NCI-H128 (cell line): ENCODE measurements around the gene SMIM10L2A.
"Not testable (repeated sequence)": the region's sequence is repeated elsewhere in the genome, so short reads cannot be mapped to it uniquely, and the experiment has no call there.

ENCODE experiments used
- DNase-seq: peaks from one replicate; lab custom pipeline; 2025; ENCODE audit not compliant: unreplicated experiment; lab: John Stamatoyannopoulos, UW

The SMIM10L2A gene

GRCh38 chrX:135422810-135423168, 1.0 kb downstream of the SMIM10L2A start:
- not testable (repeated sequence) for DNase-seq

DNA sequence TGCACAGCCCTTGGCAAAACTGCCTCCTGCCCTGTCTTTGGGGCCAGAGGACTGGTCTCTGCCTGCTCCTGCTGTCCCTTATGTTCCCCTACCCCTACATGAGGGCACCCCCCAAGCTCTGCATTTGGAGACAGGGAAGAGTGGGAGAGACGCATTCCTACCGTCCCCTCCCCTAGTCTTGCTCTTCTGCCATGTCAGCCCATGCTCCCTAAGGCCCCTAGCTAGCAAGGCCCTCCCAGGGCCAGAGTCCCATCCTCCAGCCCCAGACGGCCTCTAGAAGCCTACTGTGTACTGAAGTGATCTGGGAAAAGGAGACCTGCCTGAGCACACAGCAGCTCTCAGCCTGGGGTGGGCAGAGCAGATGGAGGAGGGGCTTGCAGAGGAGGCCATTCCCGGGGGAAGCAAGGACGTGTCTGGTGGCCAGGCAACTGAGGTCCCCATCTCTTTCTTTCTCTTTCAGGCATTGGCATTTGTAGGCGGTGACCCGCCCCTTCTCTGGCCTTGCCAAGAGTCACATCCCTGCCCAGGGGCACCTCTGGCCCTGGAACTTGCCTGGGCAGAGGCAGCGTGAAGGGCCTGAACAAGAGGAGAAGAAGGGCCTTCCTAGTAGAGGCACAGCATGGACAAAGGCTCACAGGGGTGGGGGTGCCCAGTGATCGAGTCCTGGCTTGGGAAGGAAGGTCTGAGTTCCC, 1.6 kb downstream of the SMIM10L2A start:
- not testable (repeated sequence) for DNase-seq

DNA sequence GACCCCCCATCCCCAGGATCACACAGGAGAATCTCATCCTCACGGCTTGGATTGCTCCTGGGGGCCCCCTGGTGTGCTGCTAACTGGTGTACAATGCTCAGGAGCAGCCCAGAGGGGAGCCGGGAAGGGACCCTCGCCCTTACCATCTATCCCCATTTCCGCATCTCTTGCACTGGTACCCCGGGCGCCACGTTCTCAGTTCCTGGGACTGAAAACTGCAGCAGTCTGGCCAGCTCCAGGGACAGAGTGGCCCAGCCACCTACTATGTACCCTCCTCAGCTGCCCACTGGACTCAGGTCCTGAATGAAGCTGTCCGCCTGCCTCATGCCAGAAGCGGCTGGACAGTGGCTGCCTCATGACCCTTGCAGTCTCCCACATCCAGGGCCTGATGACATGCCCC, 2.7 kb downstream of the SMIM10L2A start:
- no peak for DNase-seq

DNA sequence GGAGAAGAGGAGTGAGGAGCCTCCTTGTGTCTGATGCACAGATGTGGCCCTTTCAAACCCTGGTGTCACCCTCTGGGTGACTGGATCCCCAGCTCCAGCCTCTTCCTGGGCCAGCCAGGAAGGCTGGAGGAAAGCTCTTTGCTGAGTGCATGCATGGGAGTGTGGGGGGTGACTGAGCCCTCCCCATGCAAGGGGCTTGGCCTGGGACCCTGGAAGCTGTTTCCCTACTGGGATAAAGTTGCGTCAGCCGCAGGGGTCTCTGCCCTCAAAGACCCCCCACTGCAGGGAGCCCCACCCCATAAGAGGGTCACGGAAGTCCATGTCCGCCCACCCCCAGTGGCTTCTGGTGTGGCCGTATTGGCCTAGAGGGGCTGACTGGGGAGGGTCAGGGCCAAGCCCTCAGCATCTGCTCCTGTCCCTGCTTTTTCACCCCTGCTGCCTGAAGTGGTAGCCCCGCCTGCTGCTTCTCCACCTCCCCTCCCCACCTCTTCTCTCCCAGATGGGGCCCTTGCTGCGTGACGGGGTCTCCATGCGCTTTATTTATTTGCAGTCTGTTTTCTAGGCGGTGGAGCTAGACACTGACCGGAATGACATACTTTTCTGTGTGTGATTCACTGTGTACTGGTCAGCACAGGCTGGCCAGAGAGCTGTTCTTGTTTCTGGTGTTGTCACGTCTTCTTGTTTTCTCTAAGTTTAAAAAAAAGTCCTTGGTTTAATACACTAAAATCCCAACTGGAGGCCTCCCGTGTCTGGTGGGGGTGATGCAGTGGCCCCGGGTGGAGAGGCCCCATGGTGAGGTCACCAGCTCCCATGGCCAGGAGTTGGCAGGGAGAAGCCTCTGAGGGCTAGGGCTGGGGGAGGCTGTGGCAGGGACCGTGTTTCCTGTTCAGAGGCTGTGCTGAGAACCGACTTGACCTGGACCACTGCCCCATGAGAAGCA, 3.6 kb downstream of the SMIM10L2A start:
- no peak for DNase-seq

DNA sequence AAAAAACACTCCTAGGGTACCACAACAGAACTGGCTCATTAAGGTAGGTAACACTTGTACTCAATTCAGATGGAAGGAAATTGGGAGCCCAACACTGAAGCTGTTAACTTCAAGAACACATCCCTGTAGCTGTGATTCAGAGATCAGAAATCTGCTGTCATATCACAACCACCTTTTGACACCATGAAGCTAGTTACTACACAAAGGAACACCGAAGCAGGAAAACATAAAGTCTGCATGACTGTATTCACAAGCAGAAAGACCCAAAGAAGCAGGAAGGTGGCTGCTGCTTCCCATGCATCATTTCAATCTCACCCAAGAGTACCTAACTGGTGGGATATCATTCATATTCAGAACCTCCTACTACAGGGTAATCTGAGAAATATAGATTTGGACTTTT, 7.7 kb downstream of the SMIM10L2A start:
- DNase-seq: no peak

- DNase-seq: no peak
These were observed 10.1 kb downstream of the SMIM10L2A start for GRCh38 chrX:135431886-135432285.

DNA sequence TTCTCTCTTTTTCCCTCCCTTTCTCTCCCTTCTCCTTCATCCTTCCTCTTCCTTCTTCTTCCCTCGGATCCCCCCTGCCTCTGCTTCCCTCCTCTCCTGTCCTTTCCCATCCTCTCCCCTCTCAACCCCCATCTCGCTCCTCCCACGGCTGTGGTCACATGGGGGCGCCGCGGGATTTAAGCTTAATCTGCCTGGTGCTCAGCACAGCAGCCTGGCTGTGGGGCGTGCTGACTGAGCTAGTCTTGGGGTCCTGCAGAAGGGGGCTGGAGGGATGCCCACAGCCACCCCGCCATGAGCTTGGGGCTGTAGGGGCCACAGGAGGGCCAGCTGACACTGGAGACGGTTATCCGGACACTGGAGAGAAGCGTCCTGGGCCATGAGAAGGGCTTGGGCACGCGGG, 10.7 kb downstream of the SMIM10L2A start:
- no peak for DNase-seq

GRCh38 chrX:135432881-135433521, 11.3 kb downstream of the SMIM10L2A start:
- no peak for DNase-seq

GRCh38 chrX:135433531-135434257, 11.9 kb downstream of the SMIM10L2A start:
- no peak for DNase-seq

GRCh38 chrX:135434258-135435138, 12.8 kb downstream of the SMIM10L2A start:
- no peak for DNase-seq

- no peak for DNase-seq
These were observed 13.6 kb downstream of the SMIM10L2A start for GRCh38 chrX:135435139-135435922.

GRCh38 chrX:135435933-135436332, 14.2 kb downstream of the SMIM10L2A start:
- no peak for DNase-seq

DNA sequence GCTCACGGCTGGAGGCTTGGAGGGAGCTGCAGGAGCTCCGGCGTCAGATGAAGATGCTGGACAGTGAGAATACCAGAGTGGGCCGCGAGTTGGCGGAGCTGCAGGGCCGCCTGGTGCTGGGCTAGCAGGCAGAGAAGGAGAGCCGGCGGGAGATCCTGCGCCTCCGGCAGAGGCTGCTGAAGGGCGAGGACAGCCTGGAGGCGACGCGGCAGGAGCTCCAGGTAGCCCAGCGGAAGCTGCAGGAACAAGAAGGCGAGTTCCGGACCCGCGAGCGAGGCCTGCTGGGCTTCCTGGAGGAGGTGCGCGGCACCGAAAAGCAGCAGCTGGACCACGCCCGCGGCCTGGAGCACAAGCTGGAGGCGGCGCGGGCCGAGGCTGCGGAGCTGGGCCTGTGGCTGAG, 14.7 kb downstream of the SMIM10L2A start:
- no peak for DNase-seq

- DNase-seq: no peak
These were observed 15.5 kb downstream of the SMIM10L2A start for GRCh38 chrX:135436966-135437866.

- no peak for DNase-seq
These were observed 16.4 kb downstream of the SMIM10L2A start for GRCh38 chrX:135437867-135438733.

DNA sequence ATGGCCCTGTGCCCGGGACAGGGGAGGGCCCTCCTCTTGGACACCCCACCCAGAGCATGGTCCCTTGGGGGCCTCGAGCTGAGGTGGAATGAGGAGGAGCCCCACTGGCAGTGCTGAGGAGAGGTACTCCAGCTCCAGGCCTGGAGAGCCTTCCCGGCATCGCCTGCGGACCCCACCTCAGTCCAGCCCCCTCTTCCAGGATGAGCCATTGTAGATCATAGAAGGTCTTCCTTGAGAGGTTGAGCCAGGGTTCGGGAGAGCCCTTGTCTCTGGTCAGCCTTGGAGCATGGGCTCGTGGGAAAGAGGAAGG, 16.9 kb downstream of the SMIM10L2A start:
- DNase-seq: no peak
